GM12872 (cell line): ENCODE measurements around the gene TBC1D16.

Source experiments
- CTCF ChIP-seq: IDR thresholded peaks from 3 replicates; pipeline ENCODE4 v1.5.1; 2011; ENCODE audit warnings: low read depth, mild to moderate bottlenecking, low read length, moderate library complexity; ENCODE audit not compliant: insufficient read depth

Gene TBC1D16

DNA sequence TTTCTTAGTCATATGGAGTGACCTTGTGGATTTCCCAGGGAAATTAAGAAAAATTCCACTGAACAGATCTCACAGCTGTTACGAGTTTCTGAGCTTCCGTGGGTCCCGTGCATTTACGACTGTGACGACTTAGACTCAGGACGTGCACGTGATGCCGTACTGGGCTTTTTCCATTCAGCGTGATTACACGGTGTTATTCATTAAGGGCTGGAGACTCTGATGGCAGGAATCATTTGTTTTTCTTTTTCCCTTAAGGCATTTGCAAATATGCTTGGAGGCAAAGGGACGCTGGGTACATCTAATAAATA is 57.2 kb downstream of the TBC1D16 start:
- no peak for TF ChIP-seq CTCF

DNA sequence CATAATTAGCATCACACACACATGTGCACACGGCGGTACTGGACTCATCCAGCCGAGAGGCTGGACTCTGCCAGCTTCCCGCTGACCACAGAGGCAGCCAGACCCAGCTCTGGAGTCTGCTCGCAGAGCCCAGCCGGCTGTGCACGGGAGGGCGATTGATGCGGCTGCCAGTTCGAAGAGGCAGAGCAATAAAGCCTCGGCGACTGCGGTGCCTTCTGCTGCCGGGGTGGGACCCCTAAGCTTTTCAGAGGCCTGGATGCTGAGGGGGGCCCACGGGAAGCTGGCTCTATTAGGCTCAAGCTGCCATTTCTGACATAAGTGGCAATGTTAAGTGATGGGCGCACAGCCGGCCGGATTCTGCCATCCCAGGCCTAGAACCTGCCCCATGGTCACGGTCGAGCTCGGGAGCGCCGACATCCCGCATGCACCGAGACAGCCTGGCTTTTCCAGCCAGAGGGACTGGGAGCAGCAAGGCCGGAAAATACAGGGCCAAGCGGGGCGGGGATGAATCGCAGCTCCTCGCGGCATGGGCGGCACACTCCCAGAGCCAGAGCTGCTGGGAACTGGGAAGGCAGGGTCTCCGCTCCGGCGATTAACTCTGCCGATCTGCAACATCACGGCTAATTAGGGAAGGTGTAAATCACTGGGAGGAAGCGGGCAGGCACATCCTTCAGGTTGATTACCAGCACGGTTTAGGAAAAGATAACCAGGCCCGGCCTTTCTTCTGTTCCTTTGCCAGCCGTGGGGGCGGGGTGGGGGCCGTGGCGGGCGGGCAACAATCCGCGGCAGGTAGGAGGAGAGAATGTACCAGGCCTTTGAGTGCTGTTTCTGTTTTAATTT is 57.7 kb downstream of the TBC1D16 start:
- TF ChIP-seq CTCF = no peak

DNA sequence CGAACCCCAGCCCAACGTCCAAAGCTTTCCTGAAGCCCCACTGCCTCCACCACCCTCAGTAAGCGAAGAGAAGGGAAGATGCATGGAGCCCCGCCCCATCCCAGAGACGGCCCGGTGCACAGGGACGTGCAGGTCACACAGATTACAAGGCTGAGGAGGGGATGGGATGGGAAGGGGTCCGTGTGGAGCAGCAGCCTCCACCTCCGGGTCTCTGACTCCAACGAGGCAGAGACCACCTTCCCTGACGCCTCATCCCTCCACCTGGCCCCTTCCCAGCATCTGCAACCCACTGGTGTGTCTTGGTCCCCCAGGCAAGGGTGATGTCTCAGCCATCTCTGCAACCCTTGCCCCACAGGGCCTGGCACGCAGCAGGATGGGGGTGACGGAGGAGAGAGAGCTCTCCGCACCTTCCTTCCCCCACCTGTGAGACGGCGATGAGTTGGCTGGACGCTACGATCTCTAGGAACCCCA is 58.5 kb downstream of the TBC1D16 start:
- no peak for TF ChIP-seq CTCF

- no peak for TF ChIP-seq CTCF
Measured at GRCh38 chr17:79976451-79976850, 59.2 kb downstream of the TBC1D16 start.

- TF ChIP-seq CTCF = no peak
Measured at GRCh38 chr17:79975498-79976134, 60.1 kb downstream of the TBC1D16 start.

DNA sequence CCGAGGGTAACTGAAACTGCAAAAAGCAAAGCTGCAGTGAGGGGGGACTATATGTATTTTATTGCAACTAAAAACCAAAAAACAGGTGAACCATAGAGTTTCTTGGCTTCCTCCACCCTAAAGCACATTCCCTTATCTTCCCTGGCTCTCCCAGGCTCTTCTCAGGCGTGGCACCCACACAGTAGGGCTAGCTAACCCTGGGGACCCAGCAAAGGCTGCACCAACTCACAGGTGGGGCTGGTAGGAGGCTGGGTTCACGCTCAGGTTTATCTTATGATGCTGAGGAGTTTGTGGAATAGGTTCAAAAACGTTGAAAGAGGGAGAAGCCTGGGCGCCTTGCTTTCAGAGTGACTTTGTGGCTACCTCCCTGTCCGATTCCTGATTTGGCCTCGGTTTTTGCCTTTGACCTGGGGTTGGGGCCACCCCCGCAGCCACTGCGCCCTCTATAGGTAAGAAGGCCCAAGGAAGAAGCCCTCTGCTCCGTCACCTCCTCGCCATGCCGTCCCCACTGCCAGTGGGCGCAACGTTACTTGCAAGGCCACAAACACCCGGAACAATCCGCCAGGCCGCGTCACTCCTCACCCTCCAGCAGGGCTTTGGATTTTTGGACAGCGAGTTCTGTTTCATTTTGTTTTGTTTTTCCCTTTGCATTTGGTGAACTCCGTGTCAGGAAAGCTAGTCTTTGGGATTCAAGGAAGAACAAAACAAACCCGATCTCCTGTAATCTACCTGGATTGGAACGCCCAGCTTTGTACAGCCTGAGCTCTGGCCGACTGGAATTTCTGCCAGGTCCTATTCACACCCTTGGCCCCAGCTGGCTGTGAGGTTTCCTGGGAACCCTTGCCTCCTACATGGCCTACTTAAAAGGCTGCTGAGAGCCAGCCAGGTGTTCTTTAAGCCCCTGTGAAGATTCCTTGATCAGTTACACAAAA is 60.8 kb downstream of the TBC1D16 start:
- peak; percentile 64 for TF ChIP-seq CTCF

- TF ChIP-seq CTCF = no peak
Measured at GRCh38 chr17:79971651-79972050, 64.0 kb downstream of the TBC1D16 start.
